ENCODE data around the gene CSMD2. TPM values are rescaled to one million over a fixed set of nuclear protein-coding genes. Genes with fewer than 3 reads are reported as not detected.

Gene CSMD2
- total RNA-seq, 2 donors from 2014 or later = 0.62 to 2.8 TPM

DNA sequence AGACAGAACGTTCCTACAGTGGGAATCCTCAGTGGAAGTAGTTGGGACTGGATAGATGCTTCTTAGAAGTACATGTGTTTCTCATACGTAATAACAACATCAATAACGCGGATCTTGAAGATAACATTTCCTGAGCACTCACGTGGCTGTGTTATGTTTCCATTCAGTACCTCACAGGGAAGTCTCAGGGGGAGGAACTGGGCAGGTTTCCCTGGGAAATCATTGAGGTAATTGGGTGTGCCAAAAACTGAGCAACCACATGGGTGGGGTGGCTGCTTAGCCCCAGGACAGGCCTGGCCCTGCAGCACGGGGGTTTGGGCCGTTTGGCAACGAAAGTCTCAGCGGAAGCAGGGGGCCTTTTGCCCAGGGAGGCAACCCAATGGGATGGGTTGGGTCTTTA lies 558.8 kb downstream of the CSMD2 start:
- Mint-ChIP-seq H3K27ac (no peak overlapping the region), H3K36me3 (ENCODE audit: low read depth) (no peaks in the 10 kb centered on the region), H3K9me3 (no peaks in the 10 kb centered on the region), H3K27me3 (ENCODE audit: insufficient read depth) (peaks cover 3% of the 10 kb centered on the region), H3K4me1 (no peaks in the 10 kb centered on the region), H3K4me3 (no peak overlapping the region)
- no peak overlapping the region for H3K4me3 ChIP-seq (ENCODE audit: low read length)
- H3K36me3 ChIP-seq (ENCODE audit: control insufficient read depth, insufficient read depth, low read length) = no peaks in the 10 kb centered on the region
- H3K9ac ChIP-seq (ENCODE audit: extremely low read depth, low read length, poor library complexity, severe bottlenecking) = no peak overlapping the region
- H3K27ac ChIP-seq (ENCODE audit: low read depth, low read length) = no peak overlapping the region
- DNase-seq = no peak
- TF ChIP-seq, protein P1, sequence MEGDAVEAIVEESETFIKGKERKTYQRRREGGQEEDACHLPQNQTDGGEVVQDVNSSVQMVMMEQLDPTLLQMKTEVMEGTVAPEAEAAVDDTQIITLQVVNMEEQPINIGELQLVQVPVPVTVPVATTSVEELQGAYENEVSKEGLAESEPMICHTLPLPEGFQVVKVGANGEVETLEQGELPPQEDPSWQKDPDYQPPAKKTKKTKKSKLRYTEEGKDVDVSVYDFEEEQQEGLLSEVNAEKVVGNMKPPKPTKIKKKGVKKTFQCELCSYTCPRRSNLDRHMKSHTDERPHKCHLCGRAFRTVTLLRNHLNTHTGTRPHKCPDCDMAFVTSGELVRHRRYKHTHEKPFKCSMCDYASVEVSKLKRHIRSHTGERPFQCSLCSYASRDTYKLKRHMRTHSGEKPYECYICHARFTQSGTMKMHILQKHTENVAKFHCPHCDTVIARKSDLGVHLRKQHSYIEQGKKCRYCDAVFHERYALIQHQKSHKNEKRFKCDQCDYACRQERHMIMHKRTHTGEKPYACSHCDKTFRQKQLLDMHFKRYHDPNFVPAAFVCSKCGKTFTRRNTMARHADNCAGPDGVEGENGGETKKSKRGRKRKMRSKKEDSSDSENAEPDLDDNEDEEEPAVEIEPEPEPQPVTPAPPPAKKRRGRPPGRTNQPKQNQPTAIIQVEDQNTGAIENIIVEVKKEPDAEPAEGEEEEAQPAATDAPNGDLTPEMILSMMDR (conservative IDR thresholded peaks at IDR 0.05) = no peak
- H3K27me3 ChIP-seq (ENCODE audit: control insufficient read depth, insufficient read depth, low read length, poor library complexity, severe bottlenecking) = no peaks in the 10 kb centered on the region
- WGBS, 2 experiments (ENCODE audit: insufficient coverage in 1 of 2, insufficient read length in 1 of 2) = 81 to 91% methylated on average over 5 to 9 of the region's 9 CpGs
- no peaks in the 10 kb centered on the region for H3K9me3 ChIP-seq (ENCODE audit: control insufficient read depth, low read length)
- H3K4me1 ChIP-seq (ENCODE audit: control insufficient read depth, insufficient read depth, low read length) = no peaks in the 10 kb centered on the region

DNA sequence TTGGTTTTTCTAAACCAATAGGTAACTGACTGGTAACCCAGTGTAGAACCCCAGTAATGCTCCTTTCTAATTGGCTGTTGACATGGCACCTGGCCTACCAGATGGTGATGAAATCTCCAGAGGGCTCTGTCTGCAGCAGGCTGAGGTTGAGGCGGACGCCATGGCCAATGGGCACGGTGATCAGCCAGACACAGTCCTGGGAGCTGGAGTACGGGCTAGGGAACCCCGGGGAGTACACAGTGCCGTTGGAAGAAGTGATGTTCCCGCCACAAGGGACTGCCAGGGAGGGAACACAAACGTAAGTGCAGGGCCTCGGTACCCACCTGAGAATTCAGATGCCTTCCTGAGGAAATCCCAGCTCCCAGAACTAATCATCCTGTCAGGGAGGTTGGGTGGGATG lies 562.8 kb downstream of the CSMD2 start:
- no peaks in the 10 kb centered on the region for H3K36me3 Mint-ChIP-seq (ENCODE audit: low read depth)
- H3K36me3 ChIP-seq (ENCODE audit: control insufficient read depth, insufficient read depth, low read length) = no peaks in the 10 kb centered on the region

GRCh38 chr1:33601751-33602150 lies 563.3 kb downstream of the CSMD2 start:
- no peak overlapping the region for H3K4me3 Mint-ChIP-seq
- H3K9me3 Mint-ChIP-seq = no peaks in the 10 kb centered on the region
- Histone ChIP-seq H3K27me3 (ENCODE audit: control insufficient read depth, insufficient read depth, low read length, poor library complexity, severe bottlenecking) (no peaks in the 10 kb centered on the region), H3K9ac (ENCODE audit: extremely low read depth, low read length, poor library complexity, severe bottlenecking) (no peak overlapping the region), H3K4me3 (ENCODE audit: low read length) (no peak overlapping the region), H3K4me1 (ENCODE audit: control insufficient read depth, insufficient read depth, low read length) (no peaks in the 10 kb centered on the region), H3K36me3 (ENCODE audit: control insufficient read depth, insufficient read depth, low read length) (no peaks in the 10 kb centered on the region), H3K27ac (ENCODE audit: low read depth, low read length) (no peak overlapping the region), H3K9me3 (ENCODE audit: control insufficient read depth, low read length) (no peaks in the 10 kb centered on the region)
- no peak for DNase-seq
- H3K4me1 Mint-ChIP-seq = no peaks in the 10 kb centered on the region
- no peak overlapping the region for H3K27ac Mint-ChIP-seq
- 80 to 90% methylated on average over 1 to 2 of the region's 2 CpGs for WGBS, 2 experiments (ENCODE audit: insufficient coverage in 1 of 2, insufficient read length in 1 of 2)
- H3K36me3 Mint-ChIP-seq (ENCODE audit: low read depth) = no peaks in the 10 kb centered on the region
- TF ChIP-seq, protein P1 (conservative IDR thresholded peaks at IDR 0.05) = no peak
- H3K27me3 Mint-ChIP-seq (ENCODE audit: insufficient read depth) = peaks cover 5% of the 10 kb centered on the region

More for the DNA sequence above, 562.8 kb downstream of the CSMD2 start:
- no peak overlapping the region for H3K4me3 ChIP-seq (ENCODE audit: low read length)
- no peaks in the 10 kb centered on the region for H3K27me3 ChIP-seq (ENCODE audit: control insufficient read depth, insufficient read depth, low read length, poor library complexity, severe bottlenecking)
- Mint-ChIP-seq H3K4me1 (no peaks in the 10 kb centered on the region), H3K27ac (no peak overlapping the region), H3K9me3 (no peaks in the 10 kb centered on the region), H3K4me3 (no peak overlapping the region), H3K27me3 (ENCODE audit: insufficient read depth) (peaks cover 5% of the 10 kb centered on the region)
- no peaks in the 10 kb centered on the region for H3K9me3 ChIP-seq (ENCODE audit: control insufficient read depth, low read length)
- TF ChIP-seq, protein P1 (conservative IDR thresholded peaks at IDR 0.05) = no peak
- 87 to 99% methylated on average over 7 to 9 of the region's 9 CpGs for WGBS, 2 experiments (ENCODE audit: insufficient coverage in 1 of 2, insufficient read length in 1 of 2)
- H3K4me1 ChIP-seq (ENCODE audit: control insufficient read depth, insufficient read depth, low read length) = no peaks in the 10 kb centered on the region
- H3K27ac ChIP-seq (ENCODE audit: low read depth, low read length) = no peak overlapping the region
- no peak overlapping the region for H3K9ac ChIP-seq (ENCODE audit: extremely low read depth, low read length, poor library complexity, severe bottlenecking)
- no peak for DNase-seq
